ENCODE results near the gene RPUSD2. TPM values are rescaled to one million over a fixed set of nuclear protein-coding genes. Genes with fewer than 3 reads are reported as not detected.

RPUSD2 gene, protein sequence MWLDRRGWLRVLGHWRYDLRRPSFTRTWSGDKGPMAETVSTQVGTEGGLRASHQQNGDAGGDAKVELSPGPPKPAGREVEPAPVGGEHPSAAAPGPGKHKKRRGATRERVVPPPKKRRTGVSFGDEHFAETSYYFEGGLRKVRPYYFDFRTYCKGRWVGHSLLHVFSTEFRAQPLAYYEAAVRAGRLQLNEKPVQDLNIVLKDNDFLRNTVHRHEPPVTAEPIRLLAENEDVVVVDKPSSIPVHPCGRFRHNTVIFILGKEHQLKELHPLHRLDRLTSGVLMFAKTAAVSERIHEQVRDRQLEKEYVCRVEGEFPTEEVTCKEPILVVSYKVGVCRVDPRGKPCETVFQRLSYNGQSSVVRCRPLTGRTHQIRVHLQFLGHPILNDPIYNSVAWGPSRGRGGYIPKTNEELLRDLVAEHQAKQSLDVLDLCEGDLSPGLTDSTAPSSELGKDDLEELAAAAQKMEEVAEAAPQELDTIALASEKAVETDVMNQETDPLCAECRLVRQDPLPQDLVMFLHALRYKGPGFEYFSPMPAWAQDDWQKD
- polyA plus RNA-seq (ENCODE audit: low read depth in 6 of 6), result 10 to 100 TPM; 18.0 to 29.3 (median 25.6) TPM

DNA sequence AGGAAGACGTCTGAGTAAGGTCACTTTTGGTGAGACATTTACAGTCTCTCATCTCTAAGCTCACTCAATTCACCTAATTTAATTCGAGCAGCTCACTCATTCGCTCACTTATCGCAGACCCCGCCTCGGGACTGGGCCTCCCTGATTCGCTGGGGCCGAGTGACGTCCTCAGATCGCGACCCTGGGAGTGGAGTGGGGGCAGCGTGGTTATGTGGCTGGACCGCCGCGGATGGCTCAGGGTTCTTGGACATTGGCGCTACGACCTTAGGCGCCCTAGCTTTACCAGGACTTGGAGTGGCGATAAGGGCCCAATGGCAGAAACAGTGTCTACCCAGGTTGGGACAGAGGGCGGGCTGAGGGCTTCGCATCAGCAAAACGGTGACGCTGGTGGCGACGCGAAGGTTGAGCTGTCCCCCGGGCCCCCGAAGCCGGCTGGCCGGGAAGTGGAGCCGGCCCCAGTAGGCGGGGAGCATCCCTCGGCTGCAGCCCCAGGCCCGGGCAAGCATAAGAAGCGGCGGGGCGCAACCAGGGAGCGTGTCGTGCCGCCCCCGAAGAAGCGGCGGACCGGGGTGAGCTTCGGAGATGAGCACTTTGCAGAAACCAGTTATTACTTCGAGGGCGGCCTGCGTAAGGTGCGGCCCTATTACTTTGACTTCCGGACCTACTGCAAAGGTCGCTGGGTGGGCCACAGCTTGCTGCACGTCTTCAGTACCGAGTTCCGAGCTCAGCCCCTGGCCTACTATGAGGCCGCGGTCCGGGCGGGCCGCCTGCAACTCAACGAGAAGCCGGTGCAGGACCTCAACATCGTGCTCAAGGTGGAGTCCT, at the start of gene RPUSD2:
RPUSD2 (plus strand) TSS at position 171 of the 825 bp plus-strand sequence; CDS start at position 210, 39 bp downstream.
- Mint-ChIP-seq H3K27me3 (no peaks in the 10 kb centered on the region), H3K27ac (peak within 1 kb of the TSS; percentile 94 to 99 (median 98)), H3K9me3 (no peaks in the 10 kb centered on the region), H3K4me3 (peak within 1 kb of the TSS; percentile 95 to 99 (median 98)), H3K4me1 (peaks cover 27 to 59% (median 39%) of the 10 kb centered on the region in 3 donors), H3K36me3 (peaks cover 6 to 8% of the 10 kb centered on the region in 2 donors)
- ATAC-seq (ENCODE audit: low read depth in 2 of 2) (peak; percentile 66 to 72), DNase-seq (peak; percentile 90)

- Mint-ChIP-seq H3K36me3 (no peaks in the 10 kb centered on the region), H3K27me3 (no peaks in the 10 kb centered on the region), H3K4me1 (peaks cover 6 to 9% (median 7%) of the 10 kb centered on the region in 3 donors), H3K27ac (no peak overlapping the region), H3K9me3 (no peaks in the 10 kb centered on the region), H3K4me3 (no peak overlapping the region)
- no peak for DNase-seq
- ATAC-seq (ENCODE audit: low read depth in 2 of 2), result no peak
Measured at GRCh38 chr15:40523611-40524010, 45.5 kb upstream of the RPUSD2 start.

DNA sequence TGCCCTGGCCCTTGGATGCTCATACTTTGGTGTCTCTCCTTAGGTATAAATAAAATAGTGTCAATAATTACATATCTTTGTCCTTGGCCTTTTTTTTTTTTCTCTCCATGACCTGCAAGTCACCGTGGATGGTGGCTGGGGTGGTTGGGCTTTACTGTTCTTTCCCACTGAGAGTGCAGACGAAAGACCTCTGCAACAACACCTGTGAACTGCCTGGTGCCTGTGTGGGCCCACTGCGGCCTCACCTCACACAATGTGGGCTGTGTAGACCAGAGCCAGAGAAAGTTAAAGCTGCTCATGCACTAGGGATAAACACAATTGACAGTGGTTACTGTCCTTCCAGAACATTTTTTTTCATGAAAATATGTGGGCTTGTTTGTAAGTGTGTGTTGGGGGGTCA, 43.2 kb upstream of the RPUSD2 start:
- DNase-seq, result no peak
- H3K27ac Mint-ChIP-seq, result peak overlapping the region in 1 of 6 donors; percentile 49
- no peak for ATAC-seq (ENCODE audit: low read depth in 2 of 2)
- H3K27me3 Mint-ChIP-seq, result no peaks in the 10 kb centered on the region
- peaks cover 0 to 7% (median 5%) of the 10 kb centered on the region in 3 donors for H3K4me1 Mint-ChIP-seq
- H3K36me3 Mint-ChIP-seq, result peaks cover 0 to 7% of the 10 kb centered on the region in 2 donors
- H3K9me3 Mint-ChIP-seq, result peaks cover 0 to 3% (median 0%) of the 10 kb centered on the region in 7 donors
- no peak overlapping the region for H3K4me3 Mint-ChIP-seq

DNA sequence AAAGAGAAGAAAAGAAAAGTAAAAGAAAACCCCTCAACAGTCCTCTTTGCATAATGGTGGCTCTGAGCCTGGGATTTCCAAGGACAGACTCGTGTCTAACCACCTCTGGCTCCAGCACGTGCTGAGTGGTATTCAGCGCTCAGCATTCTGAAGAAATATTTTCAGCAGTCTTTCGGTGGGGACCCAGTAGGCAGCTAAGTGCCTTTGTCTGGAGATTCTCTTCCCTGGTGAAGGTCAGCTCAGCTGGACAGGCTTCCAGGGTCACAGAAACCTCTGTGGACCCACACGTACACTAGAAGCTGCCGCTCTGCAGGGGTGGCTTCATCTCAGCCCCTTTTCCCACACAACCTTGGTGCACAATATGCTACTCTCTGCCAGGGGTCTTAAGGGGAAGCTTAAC, 40.3 kb upstream of the RPUSD2 start:
- DNase-seq (no peak), ATAC-seq (ENCODE audit: low read depth in 2 of 2) (no peak)
- Mint-ChIP-seq H3K27ac (peak overlapping the region in 2 of 6 donors; percentile 27 to 38), H3K36me3 (peaks cover 4 to 13% of the 10 kb centered on the region in 2 donors), H3K9me3 (peaks cover 0 to 5% (median 3%) of the 10 kb centered on the region in 7 donors), H3K27me3 (no peaks in the 10 kb centered on the region), H3K4me1 (peaks cover 0 to 8% (median 7%) of the 10 kb centered on the region in 3 donors), H3K4me3 (no peak overlapping the region)

- Mint-ChIP-seq H3K4me1 (peaks cover 24 to 37% (median 26%) of the 10 kb centered on the region in 3 donors), H3K4me3 (no peak overlapping the region), H3K27ac (peak overlapping the region in 3 of 6 donors; percentile 36 to 89 (median 60)), H3K9me3 (peaks cover 3 to 12% (median 6%) of the 10 kb centered on the region in 7 donors), H3K27me3 (no peaks in the 10 kb centered on the region), H3K36me3 (peaks cover 23 to 37% of the 10 kb centered on the region in 2 donors)
- ATAC-seq (ENCODE audit: low read depth in 2 of 2), result no peak
- DNase-seq, result no peak
Measured at GRCh38 chr15:40533763-40534364, 35.2 kb upstream of the RPUSD2 start.

- Mint-ChIP-seq H3K36me3 (peaks cover 27 to 37% of the 10 kb centered on the region in 2 donors), H3K4me3 (peak overlapping the region in 2 of 8 donors; percentile 41 to 45), H3K4me1 (peaks cover 26 to 39% (median 29%) of the 10 kb centered on the region in 3 donors), H3K9me3 (peaks cover 3 to 12% (median 6%) of the 10 kb centered on the region in 7 donors), H3K27ac (peak overlapping the region in 2 of 6 donors; percentile 36 to 89), H3K27me3 (no peaks in the 10 kb centered on the region)
- DNase-seq, result no peak
- peak in 1 of 2 donors; percentile 66 for ATAC-seq (ENCODE audit: low read depth in 2 of 2)
Measured at GRCh38 chr15:40534371-40534770, 34.7 kb upstream of the RPUSD2 start.

DNA sequence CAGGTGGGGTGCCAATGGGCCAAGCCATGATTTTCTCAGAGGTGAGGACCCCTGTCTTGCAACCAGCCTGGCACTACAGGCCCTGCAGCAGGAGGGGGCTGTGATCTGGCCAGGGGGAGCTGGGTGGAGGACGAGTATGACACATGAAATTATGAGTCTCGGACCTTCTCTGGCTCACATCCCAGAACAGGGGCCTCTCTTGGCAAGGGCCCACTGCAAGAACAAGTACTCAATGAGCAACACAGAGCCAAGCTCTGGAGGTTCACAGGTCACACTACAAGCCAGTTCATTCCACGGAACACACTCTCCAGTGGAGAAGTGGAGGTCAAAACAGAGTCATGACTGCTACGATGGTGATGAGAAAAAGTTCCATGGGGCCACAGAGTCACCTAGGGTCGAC, 32.6 kb upstream of the RPUSD2 start:
- Mint-ChIP-seq H3K36me3 (peaks cover 27 to 30% of the 10 kb centered on the region in 2 donors), H3K27ac (peak overlapping the region in 3 of 6 donors; percentile 4 to 52 (median 6)), H3K9me3 (peaks cover 0 to 12% (median 6%) of the 10 kb centered on the region in 7 donors), H3K4me3 (no peak overlapping the region), H3K4me1 (peaks cover 28 to 42% (median 31%) of the 10 kb centered on the region in 3 donors), H3K27me3 (no peaks in the 10 kb centered on the region)
- DNase-seq, result no peak
- no peak for ATAC-seq (ENCODE audit: low read depth in 2 of 2)

DNA sequence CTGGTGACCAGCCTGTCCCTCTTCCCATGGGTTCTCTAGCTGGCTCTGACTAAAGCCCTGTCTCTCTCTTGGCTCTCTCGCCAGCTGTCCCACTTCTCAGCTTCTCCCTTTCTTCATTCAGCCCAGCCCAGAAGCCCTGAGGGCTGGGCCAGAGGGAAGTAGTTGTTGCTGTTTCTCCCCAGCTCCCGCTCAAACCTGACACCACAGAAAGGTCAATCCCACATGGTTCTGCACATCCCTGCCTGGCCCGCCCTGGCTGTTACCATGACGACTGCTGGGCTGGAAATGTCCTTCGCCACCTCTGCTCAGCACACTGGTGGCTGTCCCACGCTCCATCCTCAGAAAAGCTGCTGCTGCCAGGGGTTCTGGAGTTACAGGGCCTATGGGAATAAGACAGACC, 30.1 kb upstream of the RPUSD2 start:
- Mint-ChIP-seq H3K27ac (peak overlapping the region in 1 of 6 donors; percentile 60), H3K36me3 (peaks cover 22 to 23% of the 10 kb centered on the region in 2 donors), H3K4me1 (peaks cover 47 to 61% (median 52%) of the 10 kb centered on the region in 3 donors), H3K27me3 (no peaks in the 10 kb centered on the region), H3K9me3 (peaks cover 0 to 8% (median 4%) of the 10 kb centered on the region in 7 donors), H3K4me3 (peak overlapping the region in 1 of 8 donors; percentile 76)
- ATAC-seq (ENCODE audit: low read depth in 2 of 2), result no peak
- DNase-seq, result no peak

GRCh38 chr15:40543082-40543481, 26.0 kb upstream of the RPUSD2 start:
- Mint-ChIP-seq H3K27me3 (no peaks in the 10 kb centered on the region), H3K9me3 (no peaks in the 10 kb centered on the region), H3K4me3 (peak overlapping the region in 5 of 8 donors; percentile 42 to 89 (median 72)), H3K4me1 (peaks cover 51 to 72% (median 63%) of the 10 kb centered on the region in 3 donors), H3K36me3 (peaks cover 5 to 14% of the 10 kb centered on the region in 2 donors), H3K27ac (peak overlapping the region in 4 of 6 donors; percentile 95 to 99 (median 99))
- ATAC-seq (ENCODE audit: low read depth in 2 of 2) (no peak), DNase-seq (no peak)

DNA sequence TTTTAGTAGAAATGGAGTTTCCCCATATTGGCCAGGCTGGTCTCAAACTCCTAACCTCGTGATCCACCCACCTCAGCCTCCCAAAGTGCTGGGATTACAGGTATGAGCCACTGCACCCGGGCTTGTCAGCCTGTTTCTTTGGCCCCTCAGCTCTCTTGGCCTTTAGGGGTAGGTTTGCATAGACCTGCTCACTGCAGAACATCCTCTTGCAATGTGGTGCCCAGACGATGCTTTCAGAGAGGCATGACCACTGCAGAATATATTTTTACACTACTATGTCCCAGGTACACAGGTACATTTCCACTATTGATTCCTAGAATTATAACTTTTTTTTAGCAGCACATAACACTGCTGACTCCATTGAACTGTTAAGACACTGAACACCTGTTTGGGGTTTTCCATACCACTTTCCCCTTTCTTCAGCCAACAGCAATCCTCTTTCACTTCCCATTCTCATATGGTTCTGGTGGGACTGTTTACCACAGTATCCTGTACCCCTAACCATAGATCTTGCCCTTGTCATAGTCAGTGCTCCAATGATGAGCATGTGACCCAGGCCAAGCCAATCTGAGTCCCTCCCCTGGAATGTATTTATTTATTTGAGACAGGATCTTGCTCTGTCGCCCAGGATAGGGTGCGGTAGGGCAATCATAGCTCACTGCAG, 25.3 kb upstream of the RPUSD2 start:
- H3K27me3 Mint-ChIP-seq, result no peaks in the 10 kb centered on the region
- peak overlapping the region; percentile 11 to 89 (median 76) for H3K4me3 Mint-ChIP-seq
- peak overlapping the region; percentile 95 to 99 (median 98) for H3K27ac Mint-ChIP-seq
- no peaks in the 10 kb centered on the region for H3K9me3 Mint-ChIP-seq
- peaks cover 55 to 79% (median 69%) of the 10 kb centered on the region in 3 donors for H3K4me1 Mint-ChIP-seq
- DNase-seq (peak; percentile 81), ATAC-seq (ENCODE audit: low read depth in 2 of 2) (peak; percentile 98 to 99)
- H3K36me3 Mint-ChIP-seq, result peaks cover 8 to 20% of the 10 kb centered on the region in 2 donors

DNA sequence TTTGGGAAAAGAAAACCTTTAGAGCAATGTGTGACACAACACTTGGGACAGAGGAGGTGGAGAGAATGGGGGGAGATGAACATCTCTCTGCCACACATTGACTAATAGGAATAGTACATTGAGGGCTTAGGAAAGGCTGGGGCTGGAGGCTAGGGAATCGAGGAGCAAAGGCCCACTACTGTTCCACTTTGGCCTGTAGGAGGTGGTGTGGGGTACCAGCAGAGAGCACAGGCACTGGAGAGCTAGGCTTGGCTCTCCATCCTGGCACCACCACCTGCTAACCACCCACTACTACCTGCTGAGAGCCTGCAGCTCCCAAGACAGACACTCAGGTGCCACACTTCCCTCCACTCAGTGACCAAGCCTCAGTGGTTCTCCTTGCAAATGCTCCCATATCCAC, 23.6 kb upstream of the RPUSD2 start:
- no peak for ATAC-seq (ENCODE audit: low read depth in 2 of 2)
- no peak for DNase-seq
- peak overlapping the region in 4 of 8 donors; percentile 39 to 84 (median 52) for H3K4me3 Mint-ChIP-seq

GRCh38 chr15:40548610-40549009, 20.5 kb upstream of the RPUSD2 start:
- H3K27me3 Mint-ChIP-seq, result no peaks in the 10 kb centered on the region

More for the DNA sequence above, 23.6 kb upstream of the RPUSD2 start:
- peaks cover 61 to 94% (median 86%) of the 10 kb centered on the region in 3 donors for H3K4me1 Mint-ChIP-seq
- no peaks in the 10 kb centered on the region for H3K9me3 Mint-ChIP-seq
- H3K36me3 Mint-ChIP-seq, result peaks cover 10 to 29% of the 10 kb centered on the region in 2 donors
- no peaks in the 10 kb centered on the region for H3K27me3 Mint-ChIP-seq
- peak overlapping the region; percentile 88 to 99 (median 97) for H3K27ac Mint-ChIP-seq

More at GRCh38 chr15:40548610-40549009, 20.5 kb upstream of the RPUSD2 start:
- H3K27ac Mint-ChIP-seq, result peak overlapping the region; percentile 70 to 98 (median 88)
- peaks cover 23 to 29% of the 10 kb centered on the region in 2 donors for H3K36me3 Mint-ChIP-seq
- H3K4me1 Mint-ChIP-seq, result peaks cover 66 to 95% (median 93%) of the 10 kb centered on the region in 3 donors
- ATAC-seq (ENCODE audit: low read depth in 2 of 2), result no peak
- peaks cover 0 to 1% (median 0%) of the 10 kb centered on the region in 7 donors for H3K9me3 Mint-ChIP-seq
- DNase-seq, result no peak
- H3K4me3 Mint-ChIP-seq, result peak overlapping the region in 6 of 8 donors; percentile 4 to 74 (median 57)

All from naive B cell (primary cell).